ENCODE results near the gene ROBO3.

Gene ROBO3

DNA sequence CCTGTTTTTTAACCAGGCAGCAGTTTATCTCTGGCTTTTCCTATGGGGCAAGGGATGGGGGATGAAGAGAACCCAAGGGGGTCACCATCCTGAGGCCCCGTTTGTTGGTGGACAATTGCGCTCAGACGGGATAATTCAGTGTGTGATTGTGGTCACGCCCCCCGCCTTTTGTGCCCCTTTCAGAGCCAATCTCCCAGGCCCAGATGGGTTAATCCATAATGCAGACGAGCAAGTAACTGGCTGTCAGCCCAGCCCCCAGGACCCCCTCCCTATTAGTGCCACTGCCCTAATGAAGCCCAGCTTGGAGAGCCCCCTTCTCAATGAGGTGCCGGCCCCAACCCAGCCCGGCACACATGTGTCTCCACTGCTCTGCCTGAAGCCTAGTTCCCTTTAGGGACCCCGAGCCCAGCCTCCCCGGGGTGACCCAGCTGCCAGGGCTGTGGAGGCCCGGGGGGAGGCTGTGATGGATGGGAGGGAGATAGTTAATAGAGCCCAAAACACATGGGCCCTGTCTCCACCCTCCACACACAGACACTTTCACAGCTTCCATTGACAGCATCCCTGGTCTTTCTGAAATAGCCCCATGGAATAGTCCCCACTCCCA lies 19.1 kb upstream of the ROBO3 start:
- no peak for DNase-seq (ENCODE audit: low read depth, low spot score)
- no peak overlapping the region for H3K4me3 ChIP-seq (ENCODE audit: low read depth, low read length)

DNA sequence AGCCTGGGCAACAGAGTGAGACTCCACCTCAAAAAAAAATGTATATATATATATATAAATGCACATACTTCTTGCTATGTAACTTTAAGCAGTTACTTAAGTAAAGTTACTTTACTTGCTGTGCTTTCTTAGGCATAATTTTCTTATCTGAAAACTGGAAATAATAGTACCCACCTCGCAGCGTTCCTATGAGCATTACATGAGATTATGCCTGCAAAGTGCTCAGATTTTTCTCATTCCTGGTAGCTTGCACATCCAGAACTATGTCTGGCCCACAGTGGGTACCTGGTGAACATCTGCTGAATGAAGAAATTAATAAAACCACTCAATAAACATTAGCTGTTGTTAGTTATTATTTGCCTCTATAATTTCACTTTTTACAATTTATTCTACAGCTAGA lies 6.1 kb upstream of the ROBO3 start:
- CTCF ChIA-PET, result interaction anchor here (2.3 to 10.5 kb wide), 3 partner anchors 7 to 22 kb away, joined by 11 to 63 read pairs (median 17); partner anchors contain the start of gene ROBO3
- POLR2A ChIA-PET, result no interaction called here
- TF ChIP-seq, protein P1, sequence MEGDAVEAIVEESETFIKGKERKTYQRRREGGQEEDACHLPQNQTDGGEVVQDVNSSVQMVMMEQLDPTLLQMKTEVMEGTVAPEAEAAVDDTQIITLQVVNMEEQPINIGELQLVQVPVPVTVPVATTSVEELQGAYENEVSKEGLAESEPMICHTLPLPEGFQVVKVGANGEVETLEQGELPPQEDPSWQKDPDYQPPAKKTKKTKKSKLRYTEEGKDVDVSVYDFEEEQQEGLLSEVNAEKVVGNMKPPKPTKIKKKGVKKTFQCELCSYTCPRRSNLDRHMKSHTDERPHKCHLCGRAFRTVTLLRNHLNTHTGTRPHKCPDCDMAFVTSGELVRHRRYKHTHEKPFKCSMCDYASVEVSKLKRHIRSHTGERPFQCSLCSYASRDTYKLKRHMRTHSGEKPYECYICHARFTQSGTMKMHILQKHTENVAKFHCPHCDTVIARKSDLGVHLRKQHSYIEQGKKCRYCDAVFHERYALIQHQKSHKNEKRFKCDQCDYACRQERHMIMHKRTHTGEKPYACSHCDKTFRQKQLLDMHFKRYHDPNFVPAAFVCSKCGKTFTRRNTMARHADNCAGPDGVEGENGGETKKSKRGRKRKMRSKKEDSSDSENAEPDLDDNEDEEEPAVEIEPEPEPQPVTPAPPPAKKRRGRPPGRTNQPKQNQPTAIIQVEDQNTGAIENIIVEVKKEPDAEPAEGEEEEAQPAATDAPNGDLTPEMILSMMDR (IDR thresholded peaks at IDR 0.05; ENCODE audit: insufficient read depth, low read length, missing control alignments), result no peak
- no peak for DNase-seq (ENCODE audit: low read depth, low spot score)
- no peak overlapping the region for H3K4me3 ChIP-seq (ENCODE audit: low read depth, low read length)

More for the DNA sequence above, 19.1 kb upstream of the ROBO3 start:
- CTCF ChIA-PET, result interaction anchor here (0.7 to 4.7 kb wide), 9 partner anchors 8 to 206 kb away, joined by 3 to 27 read pairs (median 4); partner anchors contain the start of gene ROBO3
- POLR2A ChIA-PET, result no interaction called here
- TF ChIP-seq, protein P1 (IDR thresholded peaks at IDR 0.05; ENCODE audit: insufficient read depth, low read length, missing control alignments), result no peak

DNA sequence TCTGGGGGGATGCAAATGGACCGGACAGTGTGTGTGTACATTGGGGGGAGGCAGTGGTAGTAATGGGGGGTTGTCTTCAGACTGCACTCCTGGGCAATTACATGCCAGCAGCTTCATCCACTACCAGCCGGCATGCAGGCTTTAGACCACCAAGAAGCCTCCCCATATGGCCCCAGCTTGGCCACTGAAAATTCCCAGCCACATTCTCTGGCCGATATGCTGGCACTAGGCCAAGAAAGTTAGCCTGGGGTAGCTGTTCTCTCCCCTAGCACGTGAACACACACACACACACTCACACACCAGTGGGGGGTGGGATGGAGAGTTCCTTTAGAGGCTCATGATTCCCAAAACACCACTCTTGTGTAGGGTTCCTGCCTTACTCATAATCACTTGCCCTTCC lies 3.6 kb upstream of the ROBO3 start:
- DNase-seq (ENCODE audit: low read depth, low spot score), result no peak
- no peak overlapping the region for H3K4me3 ChIP-seq (ENCODE audit: low read depth, low read length)
- TF ChIP-seq, protein P1 (IDR thresholded peaks at IDR 0.05; ENCODE audit: insufficient read depth, low read length, missing control alignments), result no peak
- ChIA-PET CTCF (interaction anchor here (0.7 to 3.0 kb wide), 3 partner anchors 15 to 24 kb away, joined by 3 to 17 read pairs (median 4); no protein-coding TSS in a partner anchor), POLR2A (no interaction called here)

DNA sequence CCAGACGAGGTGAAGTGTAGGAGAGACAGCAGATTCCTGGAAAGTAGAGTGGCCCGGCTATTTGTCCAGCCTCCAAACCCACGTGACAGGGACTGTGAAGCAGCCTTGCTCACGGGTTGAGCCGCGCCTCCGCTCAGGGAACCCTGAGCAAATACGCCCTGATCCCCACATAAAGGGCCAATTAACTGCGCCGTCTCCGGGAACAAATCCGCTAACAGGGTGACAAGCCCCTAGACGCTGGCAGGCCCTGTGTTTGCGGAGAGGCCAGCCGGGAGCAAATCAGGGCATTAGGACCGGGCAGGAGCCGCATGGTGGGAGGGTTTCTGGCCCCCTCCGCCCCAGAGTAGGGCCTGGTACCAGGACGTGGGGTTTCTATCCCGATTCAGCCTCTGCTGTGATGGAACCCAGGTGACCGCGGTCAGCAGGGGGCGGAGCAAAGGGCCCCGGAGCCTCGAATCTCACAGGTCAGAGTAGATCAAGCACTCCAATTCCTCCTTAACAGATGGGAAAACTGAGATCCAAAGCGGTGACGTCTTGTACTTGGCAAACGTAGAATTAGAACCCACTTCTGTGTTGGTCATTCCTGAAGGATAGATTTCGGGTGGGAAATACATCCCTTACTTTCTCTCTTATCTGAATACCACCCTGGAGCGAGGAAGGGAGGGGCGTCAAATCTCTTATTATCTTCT lies 2.0 kb upstream of the ROBO3 start:
- CTCF ChIA-PET, result interaction anchor here (1.2 to 1.4 kb wide), 2 partner anchors 13 to 219 kb away, joined by 4 to 7 read pairs; no protein-coding TSS in a partner anchor
- no peak for DNase-seq (ENCODE audit: low read depth, low spot score)
- POLR2A ChIA-PET, result no interaction called here
- H3K4me3 ChIP-seq (ENCODE audit: low read depth, low read length), result peak overlapping the region; percentile 23
- TF ChIP-seq, protein P1 (IDR thresholded peaks at IDR 0.05; ENCODE audit: insufficient read depth, low read length, missing control alignments), result no peak

DNA sequence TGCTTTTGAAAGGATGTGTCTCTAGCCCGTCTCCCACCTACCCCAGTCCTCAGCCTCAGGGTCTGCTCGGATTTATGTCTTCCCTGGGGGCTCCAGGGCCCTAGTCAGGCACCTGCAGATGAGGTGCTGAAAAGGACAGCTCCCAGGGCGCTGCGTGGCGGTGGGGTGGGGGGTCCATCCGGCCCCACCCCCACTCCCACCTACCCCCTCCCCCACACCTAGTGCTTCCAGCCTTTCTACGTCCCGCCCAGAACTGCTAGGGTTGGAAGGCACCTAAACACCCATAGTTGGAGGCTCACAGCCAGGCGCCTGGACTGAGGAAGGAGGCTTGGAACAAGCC lies 1.4 kb upstream of the ROBO3 start:
- CTCF ChIA-PET, result interaction anchor here (1.2 kb wide), 1 partner anchor 220 kb away, joined by 7 read pairs; no protein-coding TSS in a partner anchor
- POLR2A ChIA-PET, result no interaction called here
- no peak overlapping the region for H3K4me3 ChIP-seq (ENCODE audit: low read depth, low read length)
- no peak for DNase-seq (ENCODE audit: low read depth, low spot score)
- TF ChIP-seq, protein P1 (IDR thresholded peaks at IDR 0.05; ENCODE audit: insufficient read depth, low read length, missing control alignments), result no peak

DNA sequence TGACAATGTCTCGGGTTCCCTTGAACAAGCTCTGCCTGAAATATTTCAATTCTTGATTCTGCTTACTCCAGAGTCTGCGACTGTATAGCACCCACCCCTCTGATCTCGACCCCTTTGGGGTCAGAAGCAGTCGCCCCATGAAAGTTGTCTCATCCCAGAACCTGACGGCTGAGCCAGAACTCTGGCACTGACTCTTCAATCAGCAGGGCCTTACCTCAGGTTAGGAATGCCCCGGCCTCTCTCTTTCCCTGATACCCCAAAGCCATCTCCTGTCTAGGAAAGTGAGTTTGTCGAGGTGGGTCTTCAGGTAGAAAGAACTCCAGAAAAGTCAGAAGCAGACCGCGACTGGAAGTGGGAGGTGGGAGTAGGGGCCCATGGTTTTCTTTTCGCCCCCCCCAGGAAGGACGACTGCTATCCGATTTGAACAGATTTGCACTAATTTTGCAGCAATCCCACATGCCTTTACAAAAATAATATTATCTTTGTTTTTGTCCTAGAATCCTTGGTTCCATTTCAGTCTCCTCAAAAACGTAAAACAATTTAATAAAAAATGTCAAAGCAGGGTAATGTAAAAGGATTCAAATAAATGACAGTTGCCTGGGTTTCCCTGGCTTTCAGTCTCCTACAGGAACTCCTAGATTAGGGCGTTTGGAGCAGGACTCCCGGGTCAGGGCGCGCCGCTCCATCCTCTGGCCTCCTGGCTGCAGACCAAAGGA lies 898 bp upstream of the ROBO3 start:
- ChIA-PET POLR2A (no interaction called here), CTCF (interaction anchor here (1.2 to 3.3 kb wide), 4 partner anchors 11 to 221 kb away, joined by 7 to 56 read pairs (median 30); no protein-coding TSS in a partner anchor)
- TF ChIP-seq, protein P1 (IDR thresholded peaks at IDR 0.05; ENCODE audit: insufficient read depth, low read length, missing control alignments), result no peak
- DNase-seq (ENCODE audit: low read depth, low spot score), result no peak
- no peak overlapping the region for H3K4me3 ChIP-seq (ENCODE audit: low read depth, low read length)

All from AG04449 (cell line).